UCSD-AML1 (cell line): ENCODE measurements around the gene CCR6.
A peak's percentile ranks its signal among the peaks of the same experiment; 100 is the strongest.

ENCODE experiments used
- DNase-seq: peaks from one replicate; lab custom pipeline; 2025; ENCODE audit not compliant: unreplicated experiment; lab: John Stamatoyannopoulos, UW

The CCR6 gene

GRCh38 chr6:167141667-167142432, 19.0 kb downstream of the CCR6 start:
- DNase-seq, result peak; percentile 62

- DNase-seq, result no peak
Measured at GRCh38 chr6:167142433-167142761, 19.5 kb downstream of the CCR6 start.

- DNase-seq, result no peak
Measured at GRCh38 chr6:167143041-167143440, 20.1 kb downstream of the CCR6 start.

- no peak for DNase-seq
Measured at GRCh38 chr6:167145461-167145860, 22.6 kb downstream of the CCR6 start.

GRCh38 chr6:167146135-167146534, 23.2 kb downstream of the CCR6 start:
- DNase-seq, result no peak

- no peak for DNase-seq
Measured at GRCh38 chr6:167146977-167147376, 24.1 kb downstream of the CCR6 start.

GRCh38 chr6:167148021-167148420, 25.1 kb downstream of the CCR6 start:
- DNase-seq, result no peak

- DNase-seq, result no peak
Measured at GRCh38 chr6:167148997-167149396, 26.1 kb downstream of the CCR6 start.

GRCh38 chr6:167150941-167151549, 28.1 kb downstream of the CCR6 start:
- no peak for DNase-seq

- DNase-seq, result no peak
Measured at GRCh38 chr6:167151648-167152047, 28.8 kb downstream of the CCR6 start.

- DNase-seq, result no peak
Measured at GRCh38 chr6:167152862-167153261, 30.0 kb downstream of the CCR6 start.

GRCh38 chr6:167153521-167153959, 30.6 kb downstream of the CCR6 start:
- no peak for DNase-seq

GRCh38 chr6:167154291-167154690, 31.4 kb downstream of the CCR6 start:
- DNase-seq, result no peak

GRCh38 chr6:167154895-167155294, 32.0 kb downstream of the CCR6 start:
- DNase-seq, result no peak

GRCh38 chr6:167157414-167157813, 34.5 kb downstream of the CCR6 start:
- DNase-seq, result no peak

GRCh38 chr6:167157863-167158262, 35.0 kb downstream of the CCR6 start, which contains the start of gene GPR31:
GPR31 (minus strand) TSS chr6:167157980; CDS start chr6:167157831, 149 bp downstream.
- no peak for DNase-seq

- DNase-seq, result no peak
Measured at GRCh38 chr6:167161851-167162467, 39.1 kb downstream of the CCR6 start.

- DNase-seq, result no peak
Measured at GRCh38 chr6:167162591-167162990, 39.7 kb downstream of the CCR6 start.

GRCh38 chr6:167163476-167164011, 40.6 kb downstream of the CCR6 start:
- no peak for DNase-seq

GRCh38 chr6:167164261-167164660, 41.4 kb downstream of the CCR6 start:
- no peak for DNase-seq

GRCh38 chr6:167165858-167166471, 43.1 kb downstream of the CCR6 start:
- DNase-seq, result no peak
